ENCODE measurements around the gene LRRC61. TPM values are rescaled to one million over a fixed set of nuclear protein-coding genes. Genes with fewer than 3 reads are reported as not detected.

LRRC61 gene
- total and polyA plus RNA-seq, 2 of the 13 experiments (the other 11 are each of a cell fraction or from before 2014, with no cell fraction given) = 33.0 to 34.8 TPM

DNA sequence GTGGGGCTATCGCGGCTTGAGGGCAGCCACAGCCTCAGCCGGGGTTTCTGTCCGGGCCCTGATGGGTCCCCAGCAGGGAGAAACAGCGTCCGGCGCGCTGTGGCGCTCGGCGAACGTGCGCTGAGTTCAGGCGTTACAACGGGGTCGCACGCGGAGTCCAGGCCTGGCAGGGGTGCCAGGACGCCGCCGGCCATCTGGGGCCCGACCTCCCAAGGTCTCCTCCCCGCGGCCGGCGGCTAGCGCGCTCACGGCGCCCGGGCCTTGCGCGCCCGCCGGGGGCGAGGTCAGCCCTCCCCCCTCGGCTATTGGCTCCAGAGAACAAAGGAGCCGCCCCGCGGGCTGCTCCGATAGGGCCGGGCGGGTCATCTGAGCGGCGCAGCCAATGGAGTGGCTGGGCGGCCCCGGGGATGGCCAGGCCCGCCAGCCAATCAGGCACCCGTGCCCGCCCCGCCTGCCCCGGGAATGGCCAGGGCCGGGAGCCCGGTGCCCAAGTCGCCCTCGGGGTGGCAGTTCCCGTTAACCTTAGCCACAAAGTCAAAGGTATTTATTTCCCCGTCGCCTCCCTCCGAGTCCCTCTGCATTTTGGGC is 55.8 kb downstream of the LRRC61 start, which contains the start of gene ZNF775 (continued):
- TF ChIP-seq ZNF142 (CRISPR knock-in tag; IDR thresholded peaks at IDR 0.05) = 0 out of 2 replicates have a peak, but pooled peaks have one; percentile 15
- TF ChIP-seq NR2F1 (CRISPR knock-in tag; IDR thresholded peaks at IDR 0.05) = peak in 1 of 2 experiments; percentile 37; a peak in 2 of 4 replicates
- TF ChIP-seq, protein P1, sequence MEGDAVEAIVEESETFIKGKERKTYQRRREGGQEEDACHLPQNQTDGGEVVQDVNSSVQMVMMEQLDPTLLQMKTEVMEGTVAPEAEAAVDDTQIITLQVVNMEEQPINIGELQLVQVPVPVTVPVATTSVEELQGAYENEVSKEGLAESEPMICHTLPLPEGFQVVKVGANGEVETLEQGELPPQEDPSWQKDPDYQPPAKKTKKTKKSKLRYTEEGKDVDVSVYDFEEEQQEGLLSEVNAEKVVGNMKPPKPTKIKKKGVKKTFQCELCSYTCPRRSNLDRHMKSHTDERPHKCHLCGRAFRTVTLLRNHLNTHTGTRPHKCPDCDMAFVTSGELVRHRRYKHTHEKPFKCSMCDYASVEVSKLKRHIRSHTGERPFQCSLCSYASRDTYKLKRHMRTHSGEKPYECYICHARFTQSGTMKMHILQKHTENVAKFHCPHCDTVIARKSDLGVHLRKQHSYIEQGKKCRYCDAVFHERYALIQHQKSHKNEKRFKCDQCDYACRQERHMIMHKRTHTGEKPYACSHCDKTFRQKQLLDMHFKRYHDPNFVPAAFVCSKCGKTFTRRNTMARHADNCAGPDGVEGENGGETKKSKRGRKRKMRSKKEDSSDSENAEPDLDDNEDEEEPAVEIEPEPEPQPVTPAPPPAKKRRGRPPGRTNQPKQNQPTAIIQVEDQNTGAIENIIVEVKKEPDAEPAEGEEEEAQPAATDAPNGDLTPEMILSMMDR (CRISPR knock-in tag; IDR thresholded peaks at IDR 0.05) = peak; percentile 20
- no peak for TF ChIP-seq MZF1 (CRISPR knock-in tag; IDR thresholded peaks at IDR 0.05; ENCODE audit: borderline replicate concordance)
- no peak for TF ChIP-seq CENPX (CRISPR knock-in tag; IDR thresholded peaks at IDR 0.05)
- TF ChIP-seq, protein P2, sequence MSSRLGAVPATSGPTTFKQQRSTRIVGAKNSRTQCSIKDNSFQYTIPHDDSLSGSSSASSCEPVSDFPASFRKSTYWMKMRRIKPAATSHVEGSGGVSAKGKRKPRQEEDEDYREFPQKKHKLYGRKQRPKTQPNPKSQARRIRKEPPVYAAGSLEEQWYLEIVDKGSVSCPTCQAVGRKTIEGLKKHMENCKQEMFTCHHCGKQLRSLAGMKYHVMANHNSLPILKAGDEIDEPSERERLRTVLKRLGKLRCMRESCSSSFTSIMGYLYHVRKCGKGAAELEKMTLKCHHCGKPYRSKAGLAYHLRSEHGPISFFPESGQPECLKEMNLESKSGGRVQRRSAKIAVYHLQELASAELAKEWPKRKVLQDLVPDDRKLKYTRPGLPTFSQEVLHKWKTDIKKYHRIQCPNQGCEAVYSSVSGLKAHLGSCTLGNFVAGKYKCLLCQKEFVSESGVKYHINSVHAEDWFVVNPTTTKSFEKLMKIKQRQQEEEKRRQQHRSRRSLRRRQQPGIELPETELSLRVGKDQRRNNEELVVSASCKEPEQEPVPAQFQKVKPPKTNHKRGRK (CRISPR knock-in tag; IDR thresholded peaks at IDR 0.05) = no peak
- TF ChIP-seq ZBTB10 (CRISPR knock-in tag; IDR thresholded peaks at IDR 0.05; ENCODE audit: borderline replicate concordance) = peak; percentile 62
- peak; percentile 92 for TF ChIP-seq KDM4B (CRISPR knock-in tag; IDR thresholded peaks at IDR 0.05)
- TF ChIP-seq ZNF296 (CRISPR knock-in tag; conservative IDR thresholded peaks at IDR 0.05) = 0 out of 2 replicates have a peak, but pooled peaks have one; percentile 3
- TF ChIP-seq CHD4 (IDR thresholded peaks at IDR 0.05; ENCODE audit: borderline replicate concordance, low read length) = no peak
- TF ChIP-seq, protein P3, sequence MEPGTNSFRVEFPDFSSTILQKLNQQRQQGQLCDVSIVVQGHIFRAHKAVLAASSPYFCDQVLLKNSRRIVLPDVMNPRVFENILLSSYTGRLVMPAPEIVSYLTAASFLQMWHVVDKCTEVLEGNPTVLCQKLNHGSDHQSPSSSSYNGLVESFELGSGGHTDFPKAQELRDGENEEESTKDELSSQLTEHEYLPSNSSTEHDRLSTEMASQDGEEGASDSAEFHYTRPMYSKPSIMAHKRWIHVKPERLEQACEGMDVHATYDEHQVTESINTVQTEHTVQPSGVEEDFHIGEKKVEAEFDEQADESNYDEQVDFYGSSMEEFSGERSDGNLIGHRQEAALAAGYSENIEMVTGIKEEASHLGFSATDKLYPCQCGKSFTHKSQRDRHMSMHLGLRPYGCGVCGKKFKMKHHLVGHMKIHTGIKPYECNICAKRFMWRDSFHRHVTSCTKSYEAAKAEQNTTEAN (CRISPR knock-in tag; conservative IDR thresholded peaks at IDR 0.05) = 0 out of 2 replicates have a peak, but pooled peaks have one; percentile 37
- no peak; the same call in 1 of the 2 replicates for TF ChIP-seq MEIS2 (CRISPR knock-in tag; IDR thresholded peaks at IDR 0.05)
- TF ChIP-seq KDM2A (CRISPR knock-in tag; IDR thresholded peaks at IDR 0.05; ENCODE audit: borderline replicate concordance, low read depth) = peak; percentile 14; the same call in 1 of the 2 replicates
- 0 out of 2 replicates have a peak, but pooled peaks have one; percentile 23 for TF ChIP-seq ZNF230 (CRISPR knock-in tag; IDR thresholded peaks at IDR 0.05)
- no peak for TF ChIP-seq MIER2 (CRISPR knock-in tag; IDR thresholded peaks at IDR 0.05)

Measured in HepG2 (cell line).